ENCODE measurements around the gene LEKR1.

The LEKR1 gene

GRCh38 chr3:157074490-157074889, 248.3 kb downstream of the LEKR1 start:
- Histone ChIP-seq H3K36me3 (ENCODE audit: insufficient read depth, insufficient read length, low read length) (no peaks in the 10 kb centered on the region), H3K27me3 (ENCODE audit: insufficient read depth, insufficient read length) (peaks cover 8% of the 10 kb centered on the region), H3K4me3 (ENCODE audit: insufficient read length, low read depth) (no peak overlapping the region), H3K4me1 (ENCODE audit: insufficient read depth, insufficient read length) (peaks cover 2% of the 10 kb centered on the region), H3K9me3 (ENCODE audit: insufficient read depth, low read length) (no peaks in the 10 kb centered on the region), H3K9ac (ENCODE audit: insufficient read length, low read depth) (no peak overlapping the region)
- DNase-seq (ENCODE audit: low read depth, low spot score), result no peak
- no peak for TF ChIP-seq SUZ12 (IDR thresholded peaks at IDR 0.05; ENCODE audit: extremely low read depth, insufficient read depth, insufficient read length)

GRCh38 chr3:157074981-157075380, 248.8 kb downstream of the LEKR1 start:
- H3K4me3 ChIP-seq (ENCODE audit: insufficient read length, low read depth), result no peak overlapping the region
- H3K27me3 ChIP-seq (ENCODE audit: insufficient read depth, insufficient read length), result peaks cover 8% of the 10 kb centered on the region
- no peak overlapping the region for H3K9ac ChIP-seq (ENCODE audit: insufficient read length, low read depth)
- H3K36me3 ChIP-seq (ENCODE audit: insufficient read depth, insufficient read length, low read length), result no peaks in the 10 kb centered on the region
- peaks cover 2% of the 10 kb centered on the region for H3K4me1 ChIP-seq (ENCODE audit: insufficient read depth, insufficient read length)
- no peaks in the 10 kb centered on the region for H3K9me3 ChIP-seq (ENCODE audit: insufficient read depth, low read length)
- TF ChIP-seq SUZ12 (IDR thresholded peaks at IDR 0.05; ENCODE audit: extremely low read depth, insufficient read depth, insufficient read length), result no peak
- TF ChIP-seq YY1 (IDR thresholded peaks at IDR 0.05; ENCODE audit: insufficient read depth, insufficient read length), result no peak
- no peak for TF ChIP-seq ZNF274 (IDR thresholded peaks at IDR 0.05; ENCODE audit: low read depth, low read length)
- DNase-seq (ENCODE audit: low read depth, low spot score), result no peak

- no peak overlapping the region for H3K4me3 ChIP-seq (ENCODE audit: insufficient read length, low read depth)
- peaks cover 2% of the 10 kb centered on the region for H3K4me1 ChIP-seq (ENCODE audit: insufficient read depth, insufficient read length)
- H3K9me3 ChIP-seq (ENCODE audit: insufficient read depth, low read length), result no peaks in the 10 kb centered on the region
- TF ChIP-seq YY1 (IDR thresholded peaks at IDR 0.05; ENCODE audit: insufficient read depth, insufficient read length) (no peak), ZNF274 (IDR thresholded peaks at IDR 0.05; ENCODE audit: low read depth, low read length) (no peak), SUZ12 (IDR thresholded peaks at IDR 0.05; ENCODE audit: extremely low read depth, insufficient read depth, insufficient read length) (no peak)
- H3K27me3 ChIP-seq (ENCODE audit: insufficient read depth, insufficient read length), result peaks cover 2% of the 10 kb centered on the region
- no peaks in the 10 kb centered on the region for H3K36me3 ChIP-seq (ENCODE audit: insufficient read depth, insufficient read length, low read length)
- no peak for DNase-seq (ENCODE audit: low read depth, low spot score)
- no peak overlapping the region for H3K9ac ChIP-seq (ENCODE audit: insufficient read length, low read depth)
These were observed 249.7 kb downstream of the LEKR1 start for GRCh38 chr3:157075693-157076420.

GRCh38 chr3:157077565-157077991, 251.4 kb downstream of the LEKR1 start:
- no peak for DNase-seq (ENCODE audit: low read depth, low spot score)
- H3K4me1 ChIP-seq (ENCODE audit: insufficient read depth, insufficient read length), result peaks cover 5% of the 10 kb centered on the region
- no peaks in the 10 kb centered on the region for H3K9me3 ChIP-seq (ENCODE audit: insufficient read depth, low read length)
- peaks cover 3% of the 10 kb centered on the region for H3K27me3 ChIP-seq (ENCODE audit: insufficient read depth, insufficient read length)
- no peaks in the 10 kb centered on the region for H3K36me3 ChIP-seq (ENCODE audit: insufficient read depth, insufficient read length, low read length)
- H3K9ac ChIP-seq (ENCODE audit: insufficient read length, low read depth), result no peak overlapping the region
- no peak overlapping the region for H3K4me3 ChIP-seq (ENCODE audit: insufficient read length, low read depth)
- TF ChIP-seq YY1 (IDR thresholded peaks at IDR 0.05; ENCODE audit: insufficient read depth, insufficient read length) (no peak), SUZ12 (IDR thresholded peaks at IDR 0.05; ENCODE audit: extremely low read depth, insufficient read depth, insufficient read length) (no peak), ZNF274 (IDR thresholded peaks at IDR 0.05; ENCODE audit: low read depth, low read length) (no peak)

- no peaks in the 10 kb centered on the region for H3K9me3 ChIP-seq (ENCODE audit: insufficient read depth, low read length)
- no peaks in the 10 kb centered on the region for H3K36me3 ChIP-seq (ENCODE audit: insufficient read depth, insufficient read length, low read length)
- H3K4me3 ChIP-seq (ENCODE audit: insufficient read length, low read depth), result no peak overlapping the region
- H3K9ac ChIP-seq (ENCODE audit: insufficient read length, low read depth), result no peak overlapping the region
- H3K4me1 ChIP-seq (ENCODE audit: insufficient read depth, insufficient read length), result peaks cover 5% of the 10 kb centered on the region
- no peak for DNase-seq (ENCODE audit: low read depth, low spot score)
- H3K27me3 ChIP-seq (ENCODE audit: insufficient read depth, insufficient read length), result peaks cover 5% of the 10 kb centered on the region
- TF ChIP-seq YY1 (IDR thresholded peaks at IDR 0.05; ENCODE audit: insufficient read depth, insufficient read length) (no peak), SUZ12 (IDR thresholded peaks at IDR 0.05; ENCODE audit: extremely low read depth, insufficient read depth, insufficient read length) (no peak), ZNF274 (IDR thresholded peaks at IDR 0.05; ENCODE audit: low read depth, low read length) (no peak)
These were observed 252.1 kb downstream of the LEKR1 start for GRCh38 chr3:157078131-157078810.

- H3K36me3 ChIP-seq (ENCODE audit: insufficient read depth, insufficient read length, low read length), result no peaks in the 10 kb centered on the region
- H3K4me1 ChIP-seq (ENCODE audit: insufficient read depth, insufficient read length), result peaks cover 5% of the 10 kb centered on the region
- peaks cover 5% of the 10 kb centered on the region for H3K27me3 ChIP-seq (ENCODE audit: insufficient read depth, insufficient read length)
- no peak for DNase-seq (ENCODE audit: low read depth, low spot score)
- H3K9me3 ChIP-seq (ENCODE audit: insufficient read depth, low read length), result no peaks in the 10 kb centered on the region
- no peak overlapping the region for H3K9ac ChIP-seq (ENCODE audit: insufficient read length, low read depth)
- H3K4me3 ChIP-seq (ENCODE audit: insufficient read length, low read depth), result no peak overlapping the region
- TF ChIP-seq YY1 (IDR thresholded peaks at IDR 0.05; ENCODE audit: insufficient read depth, insufficient read length) (no peak), SUZ12 (IDR thresholded peaks at IDR 0.05; ENCODE audit: extremely low read depth, insufficient read depth, insufficient read length) (no peak), ZNF274 (IDR thresholded peaks at IDR 0.05; ENCODE audit: low read depth, low read length) (no peak)
These were observed 252.6 kb downstream of the LEKR1 start for GRCh38 chr3:157078811-157079185.

- no peaks in the 10 kb centered on the region for H3K9me3 ChIP-seq (ENCODE audit: insufficient read depth, low read length)
- TF ChIP-seq YY1 (IDR thresholded peaks at IDR 0.05; ENCODE audit: insufficient read depth, insufficient read length) (no peak), ZNF274 (IDR thresholded peaks at IDR 0.05; ENCODE audit: low read depth, low read length) (no peak), SUZ12 (IDR thresholded peaks at IDR 0.05; ENCODE audit: extremely low read depth, insufficient read depth, insufficient read length) (no peak)
- peaks cover 5% of the 10 kb centered on the region for H3K27me3 ChIP-seq (ENCODE audit: insufficient read depth, insufficient read length)
- no peak overlapping the region for H3K4me3 ChIP-seq (ENCODE audit: insufficient read length, low read depth)
- DNase-seq (ENCODE audit: low read depth, low spot score), result no peak
- no peak overlapping the region for H3K9ac ChIP-seq (ENCODE audit: insufficient read length, low read depth)
- peaks cover 5% of the 10 kb centered on the region for H3K4me1 ChIP-seq (ENCODE audit: insufficient read depth, insufficient read length)
- no peaks in the 10 kb centered on the region for H3K36me3 ChIP-seq (ENCODE audit: insufficient read depth, insufficient read length, low read length)
These were observed 253.7 kb downstream of the LEKR1 start for GRCh38 chr3:157079676-157080369.
